ENCODE results near the gene FUZ.

- TF ChIP-seq, protein P1, sequence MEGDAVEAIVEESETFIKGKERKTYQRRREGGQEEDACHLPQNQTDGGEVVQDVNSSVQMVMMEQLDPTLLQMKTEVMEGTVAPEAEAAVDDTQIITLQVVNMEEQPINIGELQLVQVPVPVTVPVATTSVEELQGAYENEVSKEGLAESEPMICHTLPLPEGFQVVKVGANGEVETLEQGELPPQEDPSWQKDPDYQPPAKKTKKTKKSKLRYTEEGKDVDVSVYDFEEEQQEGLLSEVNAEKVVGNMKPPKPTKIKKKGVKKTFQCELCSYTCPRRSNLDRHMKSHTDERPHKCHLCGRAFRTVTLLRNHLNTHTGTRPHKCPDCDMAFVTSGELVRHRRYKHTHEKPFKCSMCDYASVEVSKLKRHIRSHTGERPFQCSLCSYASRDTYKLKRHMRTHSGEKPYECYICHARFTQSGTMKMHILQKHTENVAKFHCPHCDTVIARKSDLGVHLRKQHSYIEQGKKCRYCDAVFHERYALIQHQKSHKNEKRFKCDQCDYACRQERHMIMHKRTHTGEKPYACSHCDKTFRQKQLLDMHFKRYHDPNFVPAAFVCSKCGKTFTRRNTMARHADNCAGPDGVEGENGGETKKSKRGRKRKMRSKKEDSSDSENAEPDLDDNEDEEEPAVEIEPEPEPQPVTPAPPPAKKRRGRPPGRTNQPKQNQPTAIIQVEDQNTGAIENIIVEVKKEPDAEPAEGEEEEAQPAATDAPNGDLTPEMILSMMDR (conservative IDR thresholded peaks at IDR 0.05), result no peak
- TF ChIP-seq ZFX (IDR thresholded peaks at IDR 0.05), result no peak
Observed at GRCh38 chr19:49766007-49766929, 46.8 kb downstream of the FUZ start.

Measured in C4-2B (cell line).